CD4-positive, alpha-beta T cell treated with Interleukin-6 for 4 hours (primary cell): Measurements from ENCODE around the gene RPRD1A.
"Not testable (repeated sequence)": the region's sequence is repeated elsewhere in the genome, so short reads cannot be mapped to it uniquely, and the experiment has no call there.

ENCODE experiments used
- DNase-seq: peaks from one replicate; pipeline ENCODE4 v3.0.0-alpha.2; 2020; ENCODE audit warnings: mixed read lengths

RPRD1A gene

GRCh38 chr18:36075862-36076587 is 8.7 kb upstream of the RPRD1A start:
- DNase-seq = no peak

- no peak for DNase-seq
Measured at GRCh38 chr18:36074435-36074834, 7.1 kb upstream of the RPRD1A start.

- no peak for DNase-seq
Measured at GRCh38 chr18:36073676-36074075, 6.3 kb upstream of the RPRD1A start.

GRCh38 chr18:36072406-36072805 is 5.0 kb upstream of the RPRD1A start:
- DNase-seq = not testable (repeated sequence)

GRCh38 chr18:36066686-36067054 is 689 bp downstream of the RPRD1A start:
- no peak for DNase-seq

- DNase-seq = no peak
Measured at GRCh38 chr18:36066001-36066400, 1.4 kb downstream of the RPRD1A start.

GRCh38 chr18:36064809-36065079 is 2.6 kb downstream of the RPRD1A start:
- not testable (repeated sequence) for DNase-seq

- no peak for DNase-seq
Measured at GRCh38 chr18:36064027-36064808, 3.1 kb downstream of the RPRD1A start.

GRCh38 chr18:36058674-36059073 is 8.7 kb downstream of the RPRD1A start:
- no peak for DNase-seq

GRCh38 chr18:36051760-36052159 is 15.6 kb downstream of the RPRD1A start:
- no peak for DNase-seq

- no peak for DNase-seq
Measured at GRCh38 chr18:36050479-36050878, 16.9 kb downstream of the RPRD1A start.

- no peak for DNase-seq
Measured at GRCh38 chr18:36047521-36047920, 19.8 kb downstream of the RPRD1A start.

- no peak for DNase-seq
Measured at GRCh38 chr18:36046898-36047297, 20.5 kb downstream of the RPRD1A start.

- DNase-seq = no peak
Measured at GRCh38 chr18:36045241-36045991, 21.9 kb downstream of the RPRD1A start.

- DNase-seq = no peak
Measured at GRCh38 chr18:36043153-36043552, 24.2 kb downstream of the RPRD1A start.

GRCh38 chr18:36041146-36041545 is 26.2 kb downstream of the RPRD1A start:
- DNase-seq = no peak

- no peak for DNase-seq
Measured at GRCh38 chr18:36038102-36038663, 29.2 kb downstream of the RPRD1A start.

- no peak for DNase-seq
Measured at GRCh38 chr18:36035253-36035652, 32.1 kb downstream of the RPRD1A start.

GRCh38 chr18:36034299-36034895 is 33.0 kb downstream of the RPRD1A start:
- DNase-seq = no peak

- DNase-seq = no peak
Measured at GRCh38 chr18:36031903-36032302, 35.5 kb downstream of the RPRD1A start.

GRCh38 chr18:36031407-36031806 is 36.0 kb downstream of the RPRD1A start:
- no peak for DNase-seq

- DNase-seq = no peak
Measured at GRCh38 chr18:36028859-36029258, 38.5 kb downstream of the RPRD1A start.

GRCh38 chr18:36025025-36025424 is 42.3 kb downstream of the RPRD1A start:
- no peak for DNase-seq
